ENCODE results near the gene CCDC90B. TPM values are rescaled to one million over a fixed set of nuclear protein-coding genes. Genes with fewer than 3 reads are reported as not detected.

The CCDC90B gene
- total and polyA plus RNA-seq, 2 of the 8 experiments (the other 6 are each of a cell fraction or from before 2014, with no cell fraction given): 21.8 to 54.5 TPM

DNA sequence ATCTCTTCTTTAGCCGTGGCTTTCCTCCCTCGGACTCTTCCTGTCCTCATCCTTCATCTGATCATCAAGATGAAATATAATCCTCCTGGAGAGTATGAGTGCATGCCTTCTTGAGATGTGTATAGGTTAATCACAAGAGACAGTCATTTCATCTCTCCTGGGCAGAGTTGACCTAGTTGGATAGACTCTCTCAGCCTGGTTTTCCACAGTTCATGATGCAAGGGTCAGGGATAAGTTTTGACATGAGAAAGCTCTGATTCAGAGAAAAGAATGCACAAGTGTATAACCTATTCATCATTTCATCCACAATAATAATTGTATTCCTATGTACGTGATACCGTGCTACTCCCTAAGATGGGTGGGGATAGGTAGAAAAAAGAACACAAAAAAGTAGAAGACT is 33.2 kb upstream of the CCDC90B start:
- Histone ChIP-seq H3K27ac (ENCODE audit: low read depth, low read length) (no peak overlapping the region), H3K36me3 (ENCODE audit: control insufficient read depth in 2 of 4, insufficient read depth in 4 of 4, low read length in 3 of 4) (no peaks in the 10 kb centered on the region), H3K79me2 (ENCODE audit: control insufficient read depth in 1 of 2, insufficient read depth in 2 of 2, low read length in 2 of 2) (no peaks in the 10 kb centered on the region), H2BK5ac (ENCODE audit: low read depth, low read length) (no peak overlapping the region), H3K4ac (replicated peaks; ENCODE audit: insufficient read length, low read depth, low read length) (no peak overlapping the region), H3K79me1 (ENCODE audit: low read depth, low read length) (no peaks in the 10 kb centered on the region), H3K18ac (ENCODE audit: extremely low read depth, low read length) (no peak overlapping the region), H2BK120ac (replicated peaks; ENCODE audit: low read depth, low read length) (no peak overlapping the region), H3K23me2 (ENCODE audit: low read depth, low read length) (no peaks in the 10 kb centered on the region), H3K9ac (replicated peaks in 1 of 4; ENCODE audit: extremely low read depth in 1 of 4, low read depth in 3 of 4, low read length in 3 of 4) (no peak overlapping the region), H3K56ac (replicated peaks; ENCODE audit: insufficient read length, low read depth, low read length) (no peak overlapping the region), H3K14ac (ENCODE audit: insufficient read length) (no peak overlapping the region), H4K20me1 (replicated peaks in 1 of 2; ENCODE audit: control insufficient read depth in 1 of 2, insufficient read depth in 2 of 2, low read length in 2 of 2) (no peaks in the 10 kb centered on the region), H3K27me3 (replicated peaks in 1 of 4; ENCODE audit: control insufficient read depth in 3 of 4, extremely low read depth in 1 of 4, insufficient read depth in 3 of 4, low read length in 3 of 4) (no peaks in the 10 kb centered on the region), H3K4me2 (ENCODE audit: insufficient read depth in 1 of 2, low read depth in 2 of 2, low read length in 2 of 2) (no peak overlapping the region), H2AK5ac (ENCODE audit: low read depth, low read length) (no peak overlapping the region), H3K4me3 (ENCODE audit: extremely low read depth in 1 of 4, insufficient read depth in 2 of 4, low read depth in 3 of 4, low read length in 4 of 4) (no peak overlapping the region), H2BK15ac (ENCODE audit: low read length) (no peak overlapping the region), H3K23ac (ENCODE audit: insufficient read length) (no peak overlapping the region), H4K91ac (replicated peaks; ENCODE audit: insufficient read length, low read length) (no peak overlapping the region), H3K4me1 (replicated peaks in 1 of 4; ENCODE audit: control insufficient read depth in 3 of 4, insufficient read depth in 4 of 4, low read length in 3 of 4) (no peaks in the 10 kb centered on the region), H2BK12ac (ENCODE audit: low read depth, low read length) (no peak overlapping the region), H3K9me3 (ENCODE audit: insufficient read depth in 2 of 2, low read depth in 1 of 2, low read length in 1 of 2) (peaks cover 0 to 17% of the 10 kb centered on the region in 2 experiments; a peak in 2 of 4 replicates), H2BK20ac (ENCODE audit: low read length) (no peak overlapping the region), H2AFZ (ENCODE audit: low read length) (no peak overlapping the region), H4K8ac (ENCODE audit: extremely low read depth, insufficient read depth, low read length) (no peak overlapping the region), H4K5ac (ENCODE audit: insufficient read length, low read depth, low read length) (no peak overlapping the region)
- 88% methylated on average over 4 of the region's 4 CpGs; no CpG with 5 or more reads in 1 of the 2 experiments for WGBS, 2 experiments (ENCODE audit: extremely low coverage in 1 of 2, insufficient coverage in 1 of 2, insufficient read length in 1 of 2, insufficient replicate concordance in 2 of 2, low coverage in 1 of 2, low lambda C conversion rate in 2 of 2, missing lambda C conversion rate in 1 of 2)
- no peak for FAIRE-seq
- CTCF ChIA-PET (ENCODE audit: partially characterized antibody): interaction anchor here (1.5 to 3.3 kb wide), 2 partner anchors 10 to 13 kb away, joined by 6 to 13 read pairs; no protein-coding TSS in a partner anchor
- POLR2A ChIA-PET (ENCODE audit: partially characterized antibody): no interaction called here
- TF ChIP-seq EGR1 (IDR thresholded peaks at IDR 0.05; ENCODE audit: borderline replicate concordance, low read depth, low read length) (no peak), SAP30 (IDR thresholded peaks at IDR 0.05; ENCODE audit: insufficient read depth, insufficient replicate concordance, low read length) (no peak)
- no peak for DNase-seq (ENCODE audit: low read depth in 1 of 2, low spot score in 2 of 2)

All from H1 (cell line).